ENCODE data around the gene ZNF511.

ZNF511 gene

DNA sequence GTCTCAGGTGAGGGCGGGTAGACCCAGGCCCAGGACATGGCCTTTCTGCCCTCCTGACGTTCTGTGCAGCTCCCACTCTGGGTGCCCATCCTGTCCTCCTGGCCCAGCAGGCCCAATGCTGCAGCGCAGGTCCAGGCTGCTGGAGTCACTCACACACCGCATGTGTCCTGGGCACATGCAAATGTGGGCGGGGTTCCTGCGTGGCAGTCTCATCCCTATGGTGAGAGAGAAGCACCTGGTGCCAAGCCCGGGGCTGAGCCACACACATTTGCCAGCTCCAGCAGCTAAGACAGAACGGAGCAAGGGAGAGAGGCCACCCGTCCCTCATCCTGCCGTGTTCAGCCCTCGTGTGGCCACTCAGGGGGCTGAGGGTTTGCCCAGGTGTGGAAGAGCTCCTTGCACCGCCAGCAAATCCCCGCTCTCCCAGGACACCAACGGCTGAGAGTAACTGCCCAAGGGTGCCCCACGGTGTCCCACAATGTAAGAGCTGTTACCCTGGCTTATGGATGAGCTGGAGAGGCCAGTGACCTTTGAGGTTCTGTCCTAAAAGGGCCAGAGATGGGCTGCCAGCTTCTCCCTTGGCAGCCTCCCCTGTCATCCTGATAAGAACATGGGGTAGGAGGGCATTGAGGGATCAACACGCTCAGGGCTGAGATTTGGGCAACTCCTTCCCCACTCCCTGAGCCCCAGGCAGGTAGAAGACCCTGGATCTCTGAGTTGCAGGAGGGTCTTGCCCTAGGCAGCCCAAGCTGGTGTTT lies 44.7 kb downstream of the ZNF511 start:
- no peaks in the 10 kb centered on the region for H3K9me3 ChIP-seq (ENCODE audit: control insufficient read depth, insufficient read depth, low read depth, low read length)
- ChIA-PET CTCF (interaction anchor here (1.6 kb wide), 1 partner anchor 24 kb away, joined by 10 read pairs; no protein-coding TSS in a partner anchor), POLR2A (interaction anchor here (0.8 to 1.8 kb wide), 3 partner anchors 8 to 31 kb away, joined by 3 to 4 read pairs (median 3); no protein-coding TSS in a partner anchor)
- H3K36me3 ChIP-seq (ENCODE audit: control insufficient read depth in 2 of 2, insufficient read depth in 1 of 2, low read length in 2 of 2) = no peaks in the 10 kb centered on the region
- H3K27ac ChIP-seq (ENCODE audit: extremely low read depth, low read depth, low read length) = no peak overlapping the region
- no peaks in the 10 kb centered on the region for H3K4me1 ChIP-seq (ENCODE audit: control insufficient read depth, insufficient read depth, low read length)
- no peak overlapping the region for H3K4me3 ChIP-seq (ENCODE audit: low read depth, low read length)
- no peak for TF ChIP-seq ZNF548 (tag by site-specific recombination; IDR thresholded peaks at IDR 0.05)
- TF ChIP-seq, protein P1, sequence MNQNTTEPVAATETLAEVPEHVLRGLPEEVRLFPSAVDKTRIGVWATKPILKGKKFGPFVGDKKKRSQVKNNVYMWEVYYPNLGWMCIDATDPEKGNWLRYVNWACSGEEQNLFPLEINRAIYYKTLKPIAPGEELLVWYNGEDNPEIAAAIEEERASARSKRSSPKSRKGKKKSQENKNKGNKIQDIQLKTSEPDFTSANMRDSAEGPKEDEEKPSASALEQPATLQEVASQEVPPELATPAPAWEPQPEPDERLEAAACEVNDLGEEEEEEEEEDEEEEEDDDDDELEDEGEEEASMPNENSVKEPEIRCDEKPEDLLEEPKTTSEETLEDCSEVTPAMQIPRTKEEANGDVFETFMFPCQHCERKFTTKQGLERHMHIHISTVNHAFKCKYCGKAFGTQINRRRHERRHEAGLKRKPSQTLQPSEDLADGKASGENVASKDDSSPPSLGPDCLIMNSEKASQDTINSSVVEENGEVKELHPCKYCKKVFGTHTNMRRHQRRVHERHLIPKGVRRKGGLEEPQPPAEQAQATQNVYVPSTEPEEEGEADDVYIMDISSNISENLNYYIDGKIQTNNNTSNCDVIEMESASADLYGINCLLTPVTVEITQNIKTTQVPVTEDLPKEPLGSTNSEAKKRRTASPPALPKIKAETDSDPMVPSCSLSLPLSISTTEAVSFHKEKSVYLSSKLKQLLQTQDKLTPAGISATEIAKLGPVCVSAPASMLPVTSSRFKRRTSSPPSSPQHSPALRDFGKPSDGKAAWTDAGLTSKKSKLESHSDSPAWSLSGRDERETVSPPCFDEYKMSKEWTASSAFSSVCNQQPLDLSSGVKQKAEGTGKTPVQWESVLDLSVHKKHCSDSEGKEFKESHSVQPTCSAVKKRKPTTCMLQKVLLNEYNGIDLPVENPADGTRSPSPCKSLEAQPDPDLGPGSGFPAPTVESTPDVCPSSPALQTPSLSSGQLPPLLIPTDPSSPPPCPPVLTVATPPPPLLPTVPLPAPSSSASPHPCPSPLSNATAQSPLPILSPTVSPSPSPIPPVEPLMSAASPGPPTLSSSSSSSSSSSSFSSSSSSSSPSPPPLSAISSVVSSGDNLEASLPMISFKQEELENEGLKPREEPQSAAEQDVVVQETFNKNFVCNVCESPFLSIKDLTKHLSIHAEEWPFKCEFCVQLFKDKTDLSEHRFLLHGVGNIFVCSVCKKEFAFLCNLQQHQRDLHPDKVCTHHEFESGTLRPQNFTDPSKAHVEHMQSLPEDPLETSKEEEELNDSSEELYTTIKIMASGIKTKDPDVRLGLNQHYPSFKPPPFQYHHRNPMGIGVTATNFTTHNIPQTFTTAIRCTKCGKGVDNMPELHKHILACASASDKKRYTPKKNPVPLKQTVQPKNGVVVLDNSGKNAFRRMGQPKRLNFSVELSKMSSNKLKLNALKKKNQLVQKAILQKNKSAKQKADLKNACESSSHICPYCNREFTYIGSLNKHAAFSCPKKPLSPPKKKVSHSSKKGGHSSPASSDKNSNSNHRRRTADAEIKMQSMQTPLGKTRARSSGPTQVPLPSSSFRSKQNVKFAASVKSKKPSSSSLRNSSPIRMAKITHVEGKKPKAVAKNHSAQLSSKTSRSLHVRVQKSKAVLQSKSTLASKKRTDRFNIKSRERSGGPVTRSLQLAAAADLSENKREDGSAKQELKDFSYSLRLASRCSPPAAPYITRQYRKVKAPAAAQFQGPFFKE (tag by site-specific recombination; IDR thresholded peaks at IDR 0.05; ENCODE audit: borderline replicate concordance) = no peak
- no peak for TF ChIP-seq ZNF747 (tag by site-specific recombination; IDR thresholded peaks at IDR 0.05)
- TF ChIP-seq ZNF138 (tag by site-specific recombination; IDR thresholded peaks at IDR 0.05; ENCODE audit: borderline replicate concordance) = no peak
- no peak for TF ChIP-seq ZNF664 (tag by site-specific recombination; IDR thresholded peaks at IDR 0.05)
- no peak for TF ChIP-seq ZNF76 (tag by site-specific recombination; IDR thresholded peaks at IDR 0.05; ENCODE audit: borderline replicate concordance, low read depth)
- no peak for TF ChIP-seq ZNF292 (tag by site-specific recombination; IDR thresholded peaks at IDR 0.05; ENCODE audit: borderline replicate concordance, low read depth)
- no peak for TF ChIP-seq ZNF768 (tag by site-specific recombination; IDR thresholded peaks at IDR 0.05)
- TF ChIP-seq ZNF214 (tag by site-specific recombination; IDR thresholded peaks at IDR 0.05; ENCODE audit: borderline replicate concordance) = no peak
- TF ChIP-seq BCL11B (tag by site-specific recombination; IDR thresholded peaks at IDR 0.05; ENCODE audit: low read depth) = no peak
- no peak for TF ChIP-seq REPIN1 (tag by site-specific recombination; IDR thresholded peaks at IDR 0.05; ENCODE audit: low read depth)
- no peak for TF ChIP-seq ZNF473 (tag by site-specific recombination; IDR thresholded peaks at IDR 0.05)
- no peak for TF ChIP-seq TCF7L2 (IDR thresholded peaks at IDR 0.05; ENCODE audit: borderline replicate concordance, low read depth, low read length)
- TF ChIP-seq, protein P2, sequence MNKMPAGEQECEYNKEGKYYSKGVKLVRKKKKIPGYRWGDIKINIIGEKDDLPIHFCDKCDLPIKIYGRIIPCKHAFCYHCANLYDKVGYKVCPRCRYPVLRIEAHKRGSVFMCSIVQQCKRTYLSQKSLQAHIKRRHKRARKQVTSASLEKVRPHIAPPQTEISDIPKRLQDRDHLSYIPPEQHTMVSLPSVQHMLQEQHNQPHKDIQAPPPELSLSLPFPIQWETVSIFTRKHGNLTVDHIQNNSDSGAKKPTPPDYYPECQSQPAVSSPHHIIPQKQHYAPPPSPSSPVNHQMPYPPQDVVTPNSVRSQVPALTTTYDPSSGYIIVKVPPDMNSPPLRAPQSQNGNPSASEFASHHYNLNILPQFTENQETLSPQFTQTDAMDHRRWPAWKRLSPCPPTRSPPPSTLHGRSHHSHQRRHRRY (tag by site-specific recombination; IDR thresholded peaks at IDR 0.05) = no peak
- TF ChIP-seq, protein P3, sequence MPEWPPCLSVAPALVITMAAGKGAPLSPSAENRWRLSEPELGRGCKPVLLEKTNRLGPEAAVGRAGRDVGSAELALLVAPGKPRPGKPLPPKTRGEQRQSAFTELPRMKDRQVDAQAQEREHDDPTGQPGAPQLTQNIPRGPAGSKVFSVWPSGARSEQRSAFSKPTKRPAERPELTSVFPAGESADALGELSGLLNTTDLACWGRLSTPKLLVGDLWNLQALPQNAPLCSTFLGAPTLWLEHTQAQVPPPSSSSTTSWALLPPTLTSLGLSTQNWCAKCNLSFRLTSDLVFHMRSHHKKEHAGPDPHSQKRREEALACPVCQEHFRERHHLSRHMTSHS (tag by site-specific recombination; IDR thresholded peaks at IDR 0.05) = no peak

DNA sequence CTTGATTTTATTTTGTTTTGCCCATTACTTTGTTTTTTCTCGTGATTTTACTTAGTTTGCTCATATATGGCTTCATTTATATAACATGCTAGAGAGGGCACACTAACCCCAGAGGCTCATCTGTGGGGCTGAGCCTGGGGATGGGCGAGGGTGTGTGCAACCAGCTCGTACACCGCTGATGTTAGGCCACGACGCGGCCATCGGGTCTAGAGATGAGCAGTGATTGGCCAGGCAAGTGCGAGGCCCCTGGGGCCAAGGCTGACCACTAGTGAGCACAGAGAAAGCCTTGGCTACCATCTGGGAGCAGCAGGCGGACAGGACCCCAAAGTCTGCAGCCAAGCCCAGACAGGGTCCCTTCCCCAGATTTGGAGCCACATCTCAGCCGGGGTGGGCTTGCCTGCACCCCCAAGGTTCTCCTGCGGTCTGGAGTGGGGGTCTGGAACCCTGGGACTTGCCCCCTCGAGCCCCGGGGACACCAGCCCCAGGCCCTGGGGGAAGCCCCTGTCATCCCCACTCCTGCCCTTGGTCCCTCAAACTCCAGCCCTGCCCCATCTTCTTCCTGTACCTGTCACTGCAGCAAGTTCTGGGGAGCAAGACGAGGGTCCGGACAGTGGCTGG lies 45.4 kb downstream of the ZNF511 start:
- CTCF ChIA-PET = interaction anchor here (1.6 kb wide), 1 partner anchor 25 kb away, joined by 10 read pairs; no protein-coding TSS in a partner anchor
- no peak overlapping the region for H3K4me3 ChIP-seq (ENCODE audit: low read depth, low read length)
- H3K4me1 ChIP-seq (ENCODE audit: control insufficient read depth, insufficient read depth, low read length) = no peaks in the 10 kb centered on the region
- H3K27ac ChIP-seq (ENCODE audit: extremely low read depth, low read depth, low read length) = no peak overlapping the region
- H3K36me3 ChIP-seq (ENCODE audit: control insufficient read depth in 2 of 2, insufficient read depth in 1 of 2, low read length in 2 of 2) = no peaks in the 10 kb centered on the region
- POLR2A ChIA-PET = interaction anchor here (0.8 to 1.8 kb wide), 2 partner anchors 16 to 31 kb away, joined by 3 to 4 read pairs; no protein-coding TSS in a partner anchor
- no peaks in the 10 kb centered on the region for H3K9me3 ChIP-seq (ENCODE audit: control insufficient read depth, insufficient read depth, low read depth, low read length)
- TF ChIP-seq MYNN (tag by site-specific recombination; IDR thresholded peaks at IDR 0.05; ENCODE audit: borderline replicate concordance) (no peak), MEIS1 (CRISPR knock-in tag; IDR thresholded peaks at IDR 0.05; ENCODE audit: borderline replicate concordance) (no peak), ZNF140 (tag by site-specific recombination; IDR thresholded peaks at IDR 0.05) (no peak), ZFP69B (tag by site-specific recombination; IDR thresholded peaks at IDR 0.05) (no peak), ZNF248 (tag by site-specific recombination; IDR thresholded peaks at IDR 0.05) (no peak), SP7 (tag by site-specific recombination; IDR thresholded peaks at IDR 0.05) (no peak), ZNF555 (tag by site-specific recombination; conservative IDR thresholded peaks at IDR 0.05) (no peak), ZNF335 (tag by site-specific recombination; conservative IDR thresholded peaks at IDR 0.05) (no peak), ZBTB7A (tag by site-specific recombination; IDR thresholded peaks at IDR 0.05; ENCODE audit: low read depth) (no peak), ZNF791 (tag by site-specific recombination; IDR thresholded peaks at IDR 0.05) (no peak), ZNF626 (tag by site-specific recombination; IDR thresholded peaks at IDR 0.05) (no peak), ZNF473 (tag by site-specific recombination; IDR thresholded peaks at IDR 0.05) (no peak), ZFP37 (tag by site-specific recombination; IDR thresholded peaks at IDR 0.05) (no peak)

Data from HEK293 (cell line).